Astrocyte of the spinal cord (primary cell): ENCODE data around the gene TMEM45A.
A peak's percentile ranks its signal among the peaks of the same experiment; 100 is the strongest.

Experiments used
- DNase-seq: peaks from one replicate; pipeline ENCODE4 v3.0.0; 2011; ENCODE audit warnings: low read depth, low spot score
- H3K4me3 ChIP-seq: 2 replicates; pipeline ENCODE4 v1.5.1; 2011; ENCODE audit warnings: low read depth, mild to moderate bottlenecking, low read length, moderate library complexity
- in situ Hi-C: cut with HindIII; loops from 2 replicates; pipeline ENCODE4 v1.10.0; 2017; ENCODE audit warnings: low sequenced_read_pairs
- TF ChIP-seq, protein P1 (sequence below): IDR thresholded peaks from 2 replicates; pipeline ENCODE4 v1.5.1; 2012; ENCODE audit warnings: low read depth, mild to moderate bottlenecking, low read length, inconsistent platforms

The TMEM45A gene

DNA sequence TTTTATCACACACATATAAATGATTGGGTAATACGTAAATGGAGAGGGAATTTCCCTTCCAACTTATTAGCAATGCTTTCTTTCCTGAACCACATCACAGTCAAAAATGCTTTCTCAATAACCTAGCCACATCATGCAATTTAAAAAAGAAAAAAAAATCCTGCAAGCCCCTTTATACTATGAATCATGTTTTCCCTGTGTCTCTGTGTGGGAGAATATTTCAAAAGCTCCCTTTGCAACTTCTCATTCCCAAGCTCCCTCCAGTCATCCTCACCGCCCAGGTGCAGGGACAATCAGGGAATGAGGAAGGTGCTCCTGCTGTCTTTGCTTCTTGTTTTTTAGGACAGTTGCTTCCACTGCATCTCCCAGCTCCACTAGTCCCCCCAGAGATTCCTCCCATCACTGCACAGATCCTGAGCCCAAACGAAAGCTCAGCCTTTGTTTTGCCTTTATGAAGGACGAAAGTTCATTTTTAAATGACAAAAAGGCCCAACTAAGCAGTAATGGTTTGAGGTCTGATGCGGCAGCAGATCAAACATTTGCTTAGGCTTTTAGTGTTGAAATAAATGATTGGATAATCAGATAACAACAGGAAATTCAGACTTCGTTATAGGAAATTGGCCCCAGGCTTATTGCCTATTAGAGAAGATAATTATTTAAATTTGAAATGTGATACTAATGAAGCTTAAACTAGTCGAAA lies 69.2 kb downstream of the TMEM45A start:
- in situ Hi-C loops, result no loop called here
- no peak overlapping the region for H3K4me3 ChIP-seq
- TF ChIP-seq, protein P1, sequence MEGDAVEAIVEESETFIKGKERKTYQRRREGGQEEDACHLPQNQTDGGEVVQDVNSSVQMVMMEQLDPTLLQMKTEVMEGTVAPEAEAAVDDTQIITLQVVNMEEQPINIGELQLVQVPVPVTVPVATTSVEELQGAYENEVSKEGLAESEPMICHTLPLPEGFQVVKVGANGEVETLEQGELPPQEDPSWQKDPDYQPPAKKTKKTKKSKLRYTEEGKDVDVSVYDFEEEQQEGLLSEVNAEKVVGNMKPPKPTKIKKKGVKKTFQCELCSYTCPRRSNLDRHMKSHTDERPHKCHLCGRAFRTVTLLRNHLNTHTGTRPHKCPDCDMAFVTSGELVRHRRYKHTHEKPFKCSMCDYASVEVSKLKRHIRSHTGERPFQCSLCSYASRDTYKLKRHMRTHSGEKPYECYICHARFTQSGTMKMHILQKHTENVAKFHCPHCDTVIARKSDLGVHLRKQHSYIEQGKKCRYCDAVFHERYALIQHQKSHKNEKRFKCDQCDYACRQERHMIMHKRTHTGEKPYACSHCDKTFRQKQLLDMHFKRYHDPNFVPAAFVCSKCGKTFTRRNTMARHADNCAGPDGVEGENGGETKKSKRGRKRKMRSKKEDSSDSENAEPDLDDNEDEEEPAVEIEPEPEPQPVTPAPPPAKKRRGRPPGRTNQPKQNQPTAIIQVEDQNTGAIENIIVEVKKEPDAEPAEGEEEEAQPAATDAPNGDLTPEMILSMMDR, result no peak
- peak; percentile 68 for DNase-seq

GRCh38 chr3:100562224-100562857 lies 69.9 kb downstream of the TMEM45A start:
- no peak overlapping the region for H3K4me3 ChIP-seq
- in situ Hi-C loops, result no loop called here
- no peak for DNase-seq
- TF ChIP-seq, protein P1, result no peak

- in situ Hi-C loops, result no loop called here
- DNase-seq, result no peak
- TF ChIP-seq, protein P1, result no peak
- H3K4me3 ChIP-seq, result no peak overlapping the region
These were observed 70.8 kb downstream of the TMEM45A start for GRCh38 chr3:100563228-100563627.

DNA sequence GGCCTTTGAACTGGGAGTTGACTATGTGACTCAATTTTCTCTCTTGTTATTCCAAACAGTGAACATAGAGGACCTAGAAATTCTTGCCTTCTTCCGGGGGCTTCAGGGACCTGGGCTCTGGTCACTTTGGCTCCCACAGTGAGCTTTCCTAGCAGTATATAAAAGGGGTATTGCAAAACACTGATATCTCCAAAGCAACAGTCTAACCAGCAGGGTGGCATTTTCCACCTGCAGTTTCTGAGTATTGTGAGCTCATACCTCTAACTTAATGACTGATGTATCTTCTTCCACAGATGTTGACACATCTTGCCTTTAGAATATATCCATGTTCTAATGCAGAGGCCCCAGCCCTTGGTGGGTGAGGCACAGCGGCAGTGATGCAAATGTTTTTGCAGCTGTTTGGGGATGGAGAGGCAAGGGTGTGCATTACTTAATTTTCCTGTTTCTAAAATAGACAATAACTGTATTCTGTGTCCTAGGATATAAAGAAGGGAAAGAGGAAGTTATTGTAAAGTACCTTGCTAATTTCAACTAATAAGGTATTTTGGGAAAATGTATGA lies 71.3 kb downstream of the TMEM45A start:
- in situ Hi-C loops, result no loop called here
- TF ChIP-seq, protein P1, result no peak
- no peak for DNase-seq
- H3K4me3 ChIP-seq, result no peak overlapping the region

DNA sequence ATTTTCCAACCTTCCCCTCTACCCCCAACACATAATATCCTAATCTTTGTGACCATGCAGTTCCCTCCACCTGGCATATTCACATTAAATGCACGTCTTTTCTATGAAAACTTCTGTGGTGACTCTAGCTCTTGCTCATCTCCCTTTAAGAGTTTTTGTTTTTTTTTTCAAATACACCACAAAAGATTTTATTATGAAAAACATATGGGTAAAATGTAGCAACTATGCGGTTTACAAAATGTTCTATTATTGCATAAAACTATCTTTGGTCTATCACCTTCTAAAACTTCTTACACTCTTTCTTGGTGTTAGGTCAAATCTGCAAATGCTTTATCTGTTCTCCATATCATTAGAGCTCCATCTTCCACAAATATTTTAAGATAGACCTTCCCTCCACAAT lies 78.4 kb downstream of the TMEM45A start:
- in situ Hi-C loops, result no loop called here
- H3K4me3 ChIP-seq, result no peak overlapping the region
- no peak for DNase-seq
- TF ChIP-seq, protein P1, result no peak

GRCh38 chr3:100574536-100574935 lies 82.1 kb downstream of the TMEM45A start:
- in situ Hi-C loops, result no loop called here
- TF ChIP-seq, protein P1, result no peak
- no peak overlapping the region for H3K4me3 ChIP-seq
- no peak for DNase-seq
